GM18498 (cell line): ENCODE results near the gene BGN.

Source experiments
- ATAC-seq: cut with Tn5 transposase; IDR thresholded peaks from one replicate; pipeline ENCODE4 v1.9.1; 2021; ENCODE audit warnings: mild to moderate bottlenecking, moderate library complexity; ENCODE audit not compliant: unreplicated experiment

The BGN gene

DNA sequence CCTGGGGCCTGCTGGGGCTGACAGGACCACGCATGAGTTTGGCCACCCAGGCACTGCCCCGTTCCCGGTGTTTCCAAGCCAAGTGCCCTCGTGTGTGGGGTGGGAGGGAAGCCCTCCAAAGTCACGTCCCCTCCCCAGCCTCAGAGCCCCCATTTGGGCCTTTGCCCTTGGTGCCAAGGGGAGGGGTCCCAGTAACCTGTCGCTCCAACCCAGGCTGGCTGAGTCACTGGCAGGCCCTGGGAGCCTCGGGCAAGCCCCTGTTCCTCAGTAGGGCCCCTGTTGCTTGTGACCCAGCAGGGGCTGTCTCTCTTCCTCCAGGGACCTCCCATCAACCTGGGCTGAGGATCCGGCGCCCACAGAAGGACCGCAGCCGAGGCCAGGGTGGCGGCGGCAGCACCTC lies 13.7 kb upstream of the BGN start:
- ATAC-seq, result no peak

GRCh38 chrX:153482376-153483015 lies 12.3 kb upstream of the BGN start:
- no peak for ATAC-seq

DNA sequence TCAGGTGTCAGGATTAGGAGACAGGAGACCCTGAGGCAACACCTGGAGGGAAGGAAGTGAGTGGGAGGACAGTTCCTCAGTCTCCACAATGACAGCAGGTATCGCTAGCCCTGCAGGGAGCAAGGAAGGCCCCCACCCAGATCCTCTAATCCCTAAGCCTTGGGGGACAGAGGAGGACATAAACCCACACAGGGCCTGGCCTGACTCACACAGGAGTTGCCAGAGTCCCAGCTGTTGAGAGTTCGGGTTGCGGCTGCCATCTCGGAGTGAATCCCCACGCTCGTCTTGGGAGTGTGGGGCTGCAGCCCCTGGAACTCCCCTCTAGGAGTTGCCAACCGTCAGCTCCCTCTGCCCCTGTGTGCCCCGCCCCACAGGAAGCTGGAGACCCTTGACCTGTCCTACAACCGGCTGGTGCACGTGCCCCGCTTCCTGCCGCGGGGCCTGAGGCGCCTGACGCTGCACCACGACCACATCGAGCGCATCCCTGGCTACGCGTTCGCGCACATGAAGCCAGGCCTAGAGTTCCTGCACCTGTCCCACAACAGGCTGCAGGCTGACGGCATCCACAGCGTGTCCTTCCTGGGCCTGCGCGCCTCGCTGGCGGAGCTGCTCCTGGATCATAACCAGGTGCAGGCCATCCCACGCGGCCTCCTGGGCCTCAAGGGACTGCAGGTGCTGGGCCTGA lies 9.2 kb upstream of the BGN start:
- no peak for ATAC-seq

DNA sequence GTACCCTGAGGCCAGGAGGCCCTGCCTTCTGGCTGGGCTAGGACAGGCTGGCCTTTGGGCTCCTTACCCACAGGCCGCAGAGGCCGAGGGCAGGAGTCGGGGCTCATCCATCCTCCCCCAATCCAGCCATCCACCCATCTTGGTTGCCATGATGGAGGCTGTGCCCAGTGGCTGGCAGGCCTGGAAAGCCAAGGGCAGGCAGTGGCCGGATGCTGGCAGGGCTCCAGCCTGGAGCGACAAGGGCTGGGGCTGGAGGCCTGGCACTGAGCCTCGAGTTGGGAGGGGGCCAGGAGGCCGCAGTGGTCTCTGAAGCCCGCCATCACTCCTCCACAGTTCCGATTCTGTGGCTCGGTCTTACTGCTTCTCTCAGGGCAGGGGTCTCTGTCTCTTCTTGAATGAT lies 8.6 kb upstream of the BGN start:
- no peak for ATAC-seq

- no peak for ATAC-seq
Measured at GRCh38 chrX:153487590-153488071, 7.1 kb upstream of the BGN start.

- ATAC-seq, result no peak
Measured at GRCh38 chrX:153488231-153488914, 6.4 kb upstream of the BGN start.

DNA sequence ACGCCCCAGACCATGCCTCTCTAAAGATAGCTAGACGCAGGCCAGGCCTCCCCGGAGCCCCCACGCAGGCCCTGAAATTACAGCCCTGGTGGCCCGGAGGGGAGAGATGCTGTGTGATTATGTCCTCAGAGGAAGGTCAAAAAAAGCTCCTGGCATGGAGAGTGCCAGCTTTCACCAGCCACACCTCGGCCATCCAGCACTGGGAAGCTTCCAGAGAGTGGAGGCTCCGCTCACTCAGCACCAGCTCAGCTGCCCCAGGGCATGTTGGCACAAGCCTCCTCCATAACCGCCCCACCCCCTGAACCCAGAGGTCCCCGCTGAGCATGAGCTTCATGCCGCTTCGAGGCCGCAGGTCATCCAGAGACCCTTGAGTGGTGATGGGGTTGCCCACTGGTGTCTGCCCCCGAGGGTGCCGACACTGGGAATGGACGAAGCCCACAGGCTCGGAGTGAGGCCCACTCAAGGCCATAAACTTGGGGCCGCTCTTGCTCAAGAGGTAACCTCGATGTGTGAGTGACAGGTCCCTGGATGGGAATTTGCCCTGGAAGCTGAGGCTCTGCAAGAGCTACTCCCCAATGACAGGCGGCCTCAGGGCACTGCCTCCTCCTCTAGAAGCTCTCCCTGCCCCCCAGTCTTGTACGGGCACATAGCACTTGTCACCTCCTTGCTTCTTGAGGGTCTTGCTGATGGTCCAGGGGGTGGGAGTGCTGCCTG lies 4.4 kb upstream of the BGN start:
- ATAC-seq, result no peak

GRCh38 chrX:153491351-153491914 lies 3.3 kb upstream of the BGN start:
- no peak for ATAC-seq

GRCh38 chrX:153491918-153492317 lies 2.9 kb upstream of the BGN start:
- no peak for ATAC-seq

DNA sequence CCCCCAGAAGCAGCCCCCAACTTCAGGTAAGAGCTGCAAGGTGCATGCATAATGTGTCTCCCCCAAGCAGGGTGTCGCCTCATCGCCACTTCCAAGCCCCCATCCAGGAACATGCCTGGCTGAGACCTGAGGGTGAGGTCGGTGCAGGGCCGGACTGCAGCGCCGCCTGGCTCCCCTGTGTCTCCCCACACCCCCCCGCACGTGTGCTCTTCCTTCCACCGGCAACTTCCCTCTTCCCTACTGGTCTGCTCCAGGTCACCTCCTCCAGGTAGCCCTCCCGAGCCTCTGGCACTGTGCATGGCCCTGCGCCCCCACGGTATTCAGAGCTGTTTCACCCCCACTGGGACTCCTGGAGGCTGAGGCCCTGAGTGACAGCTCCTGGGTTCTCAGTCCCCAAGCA lies 2.2 kb upstream of the BGN start:
- no peak for ATAC-seq

GRCh38 chrX:153493085-153493484 lies 1.7 kb upstream of the BGN start:
- ATAC-seq, result no peak

GRCh38 chrX:153494061-153494460 lies 719 bp upstream of the BGN start:
- ATAC-seq, result no peak

DNA sequence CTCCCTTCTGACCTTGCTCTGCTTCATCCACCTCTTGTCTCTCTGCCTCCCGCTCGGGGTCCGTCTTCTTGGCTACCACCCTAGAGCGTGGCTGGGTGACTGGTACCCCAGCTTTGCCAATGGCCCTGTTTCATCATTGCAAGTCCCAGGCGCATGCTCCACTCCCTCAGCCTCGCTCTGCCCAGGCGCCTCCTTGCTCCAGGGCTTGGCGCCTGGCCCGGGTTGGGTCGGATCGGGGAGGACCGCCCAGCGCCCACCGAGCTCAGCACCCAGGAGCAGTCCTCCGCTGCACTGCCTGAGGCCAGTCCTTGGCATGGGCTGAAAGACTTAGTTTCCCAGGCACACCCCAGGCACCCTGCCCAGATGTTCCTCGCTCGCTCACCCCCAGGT lies 577 bp downstream of the BGN start:
- ATAC-seq, result no peak

DNA sequence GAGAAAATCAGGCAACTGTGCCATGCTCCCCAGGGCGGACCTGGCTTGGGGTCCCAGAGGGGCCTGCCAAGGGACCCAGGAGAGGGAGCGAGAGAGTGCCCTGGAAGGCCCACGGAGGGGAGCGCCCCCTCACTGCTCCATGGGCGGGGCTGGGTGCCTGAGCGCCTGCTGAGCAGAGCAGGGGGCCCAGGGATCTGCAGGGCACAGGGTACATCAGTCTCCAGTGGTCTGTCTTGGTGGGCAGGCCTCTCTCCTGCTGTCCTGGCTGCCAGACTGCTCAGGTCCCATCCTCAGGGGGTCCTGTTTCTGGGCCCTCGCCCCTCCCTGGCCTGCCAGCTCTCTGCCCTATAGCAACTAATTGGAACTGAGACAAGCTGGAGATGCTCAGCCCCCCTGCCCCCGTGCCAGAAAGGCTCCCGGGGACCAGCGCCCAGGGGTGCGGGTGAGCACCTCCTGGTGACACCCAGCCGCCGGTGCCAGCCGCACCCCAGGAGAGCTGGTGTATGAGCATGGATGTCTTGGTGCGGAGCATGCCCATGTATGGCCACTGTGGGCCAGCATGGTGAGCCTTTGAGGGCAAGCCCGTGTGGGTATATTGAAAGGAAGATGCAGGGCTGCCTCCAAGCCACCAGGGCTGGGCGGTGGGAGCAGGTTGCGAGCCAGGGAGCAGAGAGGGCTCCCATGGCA lies 1.3 kb downstream of the BGN start:
- no peak for ATAC-seq

DNA sequence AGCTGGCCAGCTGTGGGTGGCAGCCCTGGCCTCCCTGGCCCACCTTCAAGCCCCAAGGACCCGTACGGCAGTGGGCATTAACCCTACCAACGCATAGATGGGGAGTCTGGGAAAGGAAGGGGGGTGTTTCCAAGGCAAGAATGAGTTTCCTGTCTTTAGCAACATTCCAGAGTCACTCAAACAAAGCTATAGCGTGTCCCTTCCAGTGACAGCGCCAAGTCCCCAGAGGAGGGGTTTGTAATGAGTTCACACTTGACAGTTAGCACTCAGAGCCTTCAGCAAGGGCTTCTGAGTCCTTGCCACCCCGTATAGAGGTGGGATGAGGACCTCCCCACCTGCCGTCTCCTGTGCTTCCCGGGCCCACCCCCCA lies 1.8 kb downstream of the BGN start:
- ATAC-seq, result no peak

DNA sequence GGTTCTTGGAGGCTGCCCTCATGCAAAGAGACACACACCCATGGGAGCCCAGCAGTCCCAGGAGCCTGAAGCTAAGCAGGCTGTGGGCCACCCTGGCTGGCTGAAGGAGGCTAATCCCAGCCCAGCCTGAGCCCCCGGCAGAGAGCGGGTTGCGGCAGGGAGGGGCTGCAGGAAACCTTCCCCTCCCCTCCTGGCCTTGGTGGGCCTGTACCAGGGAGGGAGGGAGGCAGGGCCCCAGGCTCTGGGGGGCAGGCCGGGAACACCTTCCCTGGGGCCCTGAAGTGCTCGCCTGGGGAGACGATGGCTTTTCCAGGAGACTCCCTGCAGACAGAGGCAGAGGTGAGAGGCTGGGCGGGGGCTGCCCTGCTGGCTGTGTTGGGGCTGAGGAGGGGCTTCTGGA lies 3.7 kb downstream of the BGN start:
- no peak for ATAC-seq

GRCh38 chrX:153499341-153499740 lies 4.6 kb downstream of the BGN start:
- no peak for ATAC-seq

- no peak for ATAC-seq
Measured at GRCh38 chrX:153499876-153500275, 5.1 kb downstream of the BGN start.

- no peak for ATAC-seq
Measured at GRCh38 chrX:153500676-153501280, 6.0 kb downstream of the BGN start.

GRCh38 chrX:153501530-153501929 lies 6.8 kb downstream of the BGN start:
- ATAC-seq, result no peak
